Right atrium auricular region (tissue), 2 donors: ENCODE measurements around the gene CEP76. TPM values are rescaled to one million over a fixed set of nuclear protein-coding genes. Genes with fewer than 3 reads are reported as not detected.
"Not testable (repeated sequence)": the region's sequence is repeated elsewhere in the genome, so short reads cannot be mapped to it uniquely, and the experiment has no call there.

ENCODE experiments used
- DNase-seq: peaks from one replicate; pipeline ENCODE4 v3.0.0-alpha.2; 2019; ENCODE audit warnings: low spot score
- H3K27ac ChIP-seq, 2 donors: fragments of 200-600 bp; sonication (generic); 1 replicate in 1 of 2; 2 replicates in 1 of 2; pipeline ENCODE4 v1.5.1; 2016 to 2019
- H3K27me3 ChIP-seq, 2 donors: fragments of 200-600 bp; sonication (generic); one replicate each; pipeline versions ENCODE4 v1.5.1 to v1.6.0; 2017 to 2019
- H3K36me3 ChIP-seq: fragments of 200-600 bp; sonication (generic); one replicate; pipeline ENCODE4 v1.5.1; 2016
- H3K4me1 ChIP-seq, 2 donors: fragments of 200-600 bp; sonication (generic); one replicate each; pipeline versions ENCODE4 v1.5.1 to v1.6.0; 2017 to 2019
- H3K4me3 ChIP-seq, 2 donors: fragments of 200-600 bp; sonication (generic); 1 replicate in 1 of 2; 2 replicates in 1 of 2; pipeline ENCODE4 v1.5.1; 2017 to 2019; ENCODE audit warnings: mild to moderate bottlenecking in 1 of 2, moderate library complexity in 1 of 2
- H3K9me3 ChIP-seq, 2 donors: fragments of 200-600 bp; sonication (generic); one replicate each; pipeline ENCODE4 v1.5.1; 2019
- CTCF ChIP-seq, 2 donors: fragments of 200-600 bp; sonication (generic); IDR thresholded peaks; one replicate each; pipeline ENCODE4 v1.5.1; 2019; ENCODE audit warnings: antibody characterized with exemption in 2 of 2
- total RNA-seq, 2 donors: library from RNA; depleted of rRNA; stranded (reverse); fragments of >200 nt; gene quantifications; one replicate each; pipeline ENCODE4 v1.1.0, GENCODE V29; 2016

The CEP76 gene
- total RNA-seq, 2 donors from 2014 or later, result 3.1 to 4.4 TPM

GRCh38 chr18:12630136-12630535 is 72.4 kb downstream of the CEP76 start:
- TF ChIP-seq CTCF (IDR thresholded peaks at IDR 0.05), result no peak
- no peaks in the 10 kb centered on the region for H3K36me3 ChIP-seq
- H3K27me3 ChIP-seq, result no peaks in the 10 kb centered on the region
- no peaks in the 10 kb centered on the region for H3K9me3 ChIP-seq
- H3K4me3 ChIP-seq, result no peak overlapping the region
- H3K27ac ChIP-seq, result no peak overlapping the region
- H3K4me1 ChIP-seq, result no peaks in the 10 kb centered on the region
- DNase-seq, result no peak

- H3K4me1 ChIP-seq, result no peaks in the 10 kb centered on the region
- DNase-seq, result no peak
- H3K36me3 ChIP-seq, result no peaks in the 10 kb centered on the region
- H3K27ac ChIP-seq, result no peak overlapping the region
- H3K4me3 ChIP-seq, result no peak overlapping the region
- no peaks in the 10 kb centered on the region for H3K27me3 ChIP-seq
- no peaks in the 10 kb centered on the region for H3K9me3 ChIP-seq
- no peak for TF ChIP-seq CTCF (IDR thresholded peaks at IDR 0.05)
Measured at GRCh38 chr18:12628706-12629702, 73.5 kb downstream of the CEP76 start.

GRCh38 chr18:12627199-12627598 is 75.3 kb downstream of the CEP76 start:
- not testable (repeated sequence) for H3K4me1 ChIP-seq, H3K4me3 ChIP-seq, H3K27ac ChIP-seq, H3K36me3 ChIP-seq, DNase-seq, H3K27me3 ChIP-seq, H3K9me3 ChIP-seq

GRCh38 chr18:12625241-12625640 is 77.3 kb downstream of the CEP76 start:
- no peak for TF ChIP-seq CTCF (IDR thresholded peaks at IDR 0.05)
- Histone ChIP-seq H3K4me1 (no peaks in the 10 kb centered on the region), H3K36me3 (no peaks in the 10 kb centered on the region), H3K27ac (no peak overlapping the region), H3K9me3 (no peaks in the 10 kb centered on the region), H3K4me3 (no peak overlapping the region), H3K27me3 (no peaks in the 10 kb centered on the region)
- DNase-seq, result no peak

Other genes with a start within 250 kb of the CEP76 start
- gene SPIRE1, start 44.6 kb downstream of the CEP76 start, total RNA-seq, result 10 to 100 TPM; 34.7 to 42.9 TPM
- gene PSMG2, start 319 bp upstream of the CEP76 start, total RNA-seq, result 10 to 100 TPM; 37.7 to 46.0 TPM
- 10 to 100 TPM; 13.2 to 14.3 TPM for gene PTPN2, start 181.5 kb upstream of the CEP76 start, total RNA-seq
- 10 to 100 TPM in 1 of 2 donors, 1 to 10 TPM in 1; 7.7 to 17.7 TPM for gene SEH1L, start 245.3 kb upstream of the CEP76 start, total RNA-seq